Measurements from ENCODE around the gene AUTS2.

AUTS2 gene

GRCh38 chr7:69775231-69775771 is 177.0 kb downstream of the AUTS2 start:
- TF ChIP-seq, protein P1, sequence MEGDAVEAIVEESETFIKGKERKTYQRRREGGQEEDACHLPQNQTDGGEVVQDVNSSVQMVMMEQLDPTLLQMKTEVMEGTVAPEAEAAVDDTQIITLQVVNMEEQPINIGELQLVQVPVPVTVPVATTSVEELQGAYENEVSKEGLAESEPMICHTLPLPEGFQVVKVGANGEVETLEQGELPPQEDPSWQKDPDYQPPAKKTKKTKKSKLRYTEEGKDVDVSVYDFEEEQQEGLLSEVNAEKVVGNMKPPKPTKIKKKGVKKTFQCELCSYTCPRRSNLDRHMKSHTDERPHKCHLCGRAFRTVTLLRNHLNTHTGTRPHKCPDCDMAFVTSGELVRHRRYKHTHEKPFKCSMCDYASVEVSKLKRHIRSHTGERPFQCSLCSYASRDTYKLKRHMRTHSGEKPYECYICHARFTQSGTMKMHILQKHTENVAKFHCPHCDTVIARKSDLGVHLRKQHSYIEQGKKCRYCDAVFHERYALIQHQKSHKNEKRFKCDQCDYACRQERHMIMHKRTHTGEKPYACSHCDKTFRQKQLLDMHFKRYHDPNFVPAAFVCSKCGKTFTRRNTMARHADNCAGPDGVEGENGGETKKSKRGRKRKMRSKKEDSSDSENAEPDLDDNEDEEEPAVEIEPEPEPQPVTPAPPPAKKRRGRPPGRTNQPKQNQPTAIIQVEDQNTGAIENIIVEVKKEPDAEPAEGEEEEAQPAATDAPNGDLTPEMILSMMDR (IDR thresholded peaks at IDR 0.05): no peak

- TF ChIP-seq, protein P1 (IDR thresholded peaks at IDR 0.05): no peak
These were observed 178.3 kb downstream of the AUTS2 start for GRCh38 chr7:69776611-69777010.

DNA sequence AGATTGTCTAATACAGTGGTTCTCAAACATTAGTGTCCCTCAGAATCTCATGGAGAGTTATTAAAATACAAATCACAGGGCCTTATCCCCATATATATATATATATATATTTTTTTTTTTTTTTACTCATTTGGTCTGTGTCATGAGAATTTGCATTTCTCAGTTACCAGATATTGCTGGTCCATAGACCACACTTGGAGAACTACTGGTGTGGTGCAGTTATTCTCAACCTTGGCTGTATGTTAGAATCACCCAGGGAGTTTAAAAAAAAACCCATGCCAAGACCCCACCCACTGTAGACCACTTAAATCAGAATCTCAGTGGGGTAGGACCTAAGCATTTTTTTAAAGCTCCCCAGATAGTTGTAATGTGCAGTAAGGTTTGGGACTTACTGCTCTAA is 179.9 kb downstream of the AUTS2 start:
- TF ChIP-seq, protein P1 (IDR thresholded peaks at IDR 0.05): no peak

DNA sequence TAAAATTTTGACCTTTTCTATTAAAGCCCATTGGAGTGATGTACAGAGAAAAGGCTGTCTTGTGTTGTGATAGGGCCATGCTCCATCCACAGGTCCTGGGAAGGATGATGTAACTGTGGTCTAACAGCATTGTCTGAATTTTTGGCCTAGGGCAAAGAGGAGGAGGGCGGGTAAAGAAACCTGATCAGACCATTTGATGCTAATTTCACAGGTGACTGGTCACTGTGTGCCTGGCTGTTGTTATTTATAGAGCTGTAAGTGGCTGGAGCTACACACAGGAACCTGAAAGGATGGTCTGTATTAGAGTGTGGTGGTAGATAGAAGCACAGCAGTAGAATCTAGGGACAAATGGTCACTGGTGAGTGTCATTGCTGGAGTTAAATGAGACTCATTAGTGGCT is 182.1 kb downstream of the AUTS2 start:
- TF ChIP-seq, protein P1 (IDR thresholded peaks at IDR 0.05): no peak

DNA sequence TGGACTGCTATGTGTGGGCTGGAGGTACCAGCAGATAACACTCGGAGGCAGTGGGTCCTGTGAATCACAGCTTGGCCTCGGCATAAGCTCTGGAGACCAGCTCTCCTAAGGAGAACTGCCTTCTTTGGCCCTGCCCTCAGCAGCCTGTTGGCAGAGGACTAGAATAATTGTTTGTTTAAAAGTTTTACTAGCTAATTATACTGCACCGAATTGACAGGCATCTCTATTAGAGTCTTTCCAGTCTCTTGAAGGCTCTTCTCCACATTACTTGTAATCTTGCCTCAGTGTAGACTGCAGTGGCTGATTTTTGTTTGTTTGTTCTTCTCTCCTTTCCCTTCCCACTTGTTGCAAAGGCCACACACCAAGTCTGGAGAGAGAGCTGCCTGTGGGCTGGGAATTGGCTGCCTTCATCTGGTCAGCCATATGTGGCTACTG is 183.2 kb downstream of the AUTS2 start:
- TF ChIP-seq, protein P1 (IDR thresholded peaks at IDR 0.05): no peak

- TF ChIP-seq, protein P1 (IDR thresholded peaks at IDR 0.05): no peak
These were observed 184.8 kb downstream of the AUTS2 start for GRCh38 chr7:69782917-69783684.

DNA sequence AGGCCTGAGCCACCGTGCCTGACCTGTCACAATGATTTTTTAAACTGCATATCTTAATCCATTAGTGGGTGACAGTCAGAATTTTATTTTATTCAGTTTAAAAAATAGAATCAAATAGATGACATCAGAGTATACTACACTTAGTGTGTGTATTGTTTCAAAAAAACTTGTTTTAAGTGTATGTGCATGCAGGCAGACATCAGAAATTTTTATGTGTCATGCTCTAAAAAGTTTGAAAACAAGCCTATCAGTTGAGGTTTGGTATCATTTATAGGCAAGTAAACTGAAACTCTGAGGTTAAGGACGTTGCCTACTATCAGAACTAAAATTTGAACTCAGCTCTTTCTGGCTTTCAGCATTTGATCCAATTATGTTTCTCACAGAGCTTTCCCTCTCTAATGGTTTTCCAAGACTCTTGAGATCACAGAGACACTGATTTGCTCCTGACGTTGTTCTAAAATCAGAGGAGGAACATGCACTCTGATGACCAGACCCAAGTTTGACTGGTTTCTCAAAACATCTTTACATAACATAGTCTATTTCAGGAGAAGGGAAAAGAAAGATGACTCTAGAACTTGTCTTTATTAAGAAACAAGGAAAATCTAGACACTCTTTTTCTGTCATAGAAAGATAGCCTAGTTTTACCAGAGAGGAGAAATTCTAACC is 188.6 kb downstream of the AUTS2 start:
- TF ChIP-seq, protein P1 (IDR thresholded peaks at IDR 0.05): no peak

Data from LNCAP (cell line).